Activated CD8-positive, alpha-beta memory T cell treated with anti-CD3 and anti-CD28 coated beads, Interleukin-2, amount 50 U/mL, for 24 hours (primary cell): ENCODE results near the gene ZBTB1.
"Not testable (repeated sequence)": the region's sequence is repeated elsewhere in the genome, so short reads cannot be mapped to it uniquely, and the experiment has no call there.

ENCODE experiments used
- DNase-seq: peaks from one replicate; pipeline ENCODE4 v3.0.0-alpha.2; 2020; ENCODE audit errors: extremely low read depth

Gene ZBTB1

DNA sequence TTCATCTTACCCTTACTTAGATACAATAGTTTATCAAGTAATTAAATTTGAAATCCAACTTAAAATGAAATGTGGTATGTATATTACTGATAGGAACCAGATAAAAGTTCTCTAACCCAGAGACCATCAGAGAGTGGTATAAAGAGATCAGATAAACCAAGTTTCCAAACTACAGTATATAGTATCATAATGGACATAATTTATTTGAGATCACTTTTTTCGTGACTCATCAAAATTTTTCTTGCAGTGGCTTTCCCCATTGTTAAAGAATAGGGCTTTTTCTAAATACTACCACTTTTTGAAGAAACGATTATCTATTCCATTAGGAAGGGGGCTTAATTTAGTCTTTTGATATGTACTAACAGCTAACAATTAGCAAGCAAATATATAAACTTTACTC is 20.8 kb downstream of the ZBTB1 start:
- DNase-seq: no peak

DNA sequence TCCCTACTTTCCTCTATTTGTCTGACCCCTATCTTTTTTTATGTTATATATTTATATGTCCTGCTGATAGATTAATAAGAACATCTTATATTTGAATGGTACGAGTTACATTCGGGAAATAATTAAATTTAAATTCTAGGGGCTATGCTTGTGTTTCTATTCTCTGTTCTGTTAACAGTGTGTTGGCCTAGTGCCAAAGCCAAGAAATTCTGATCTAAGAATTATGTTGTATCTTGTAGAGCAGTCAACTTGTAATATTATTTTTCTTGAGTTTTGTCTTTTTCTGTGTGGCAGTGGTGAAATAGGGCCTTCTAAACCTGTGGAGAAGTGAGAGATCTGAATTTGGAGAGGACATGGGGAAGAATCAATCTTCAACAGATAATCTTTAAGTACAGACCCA is 27.0 kb downstream of the ZBTB1 start:
- no peak for DNase-seq

DNA sequence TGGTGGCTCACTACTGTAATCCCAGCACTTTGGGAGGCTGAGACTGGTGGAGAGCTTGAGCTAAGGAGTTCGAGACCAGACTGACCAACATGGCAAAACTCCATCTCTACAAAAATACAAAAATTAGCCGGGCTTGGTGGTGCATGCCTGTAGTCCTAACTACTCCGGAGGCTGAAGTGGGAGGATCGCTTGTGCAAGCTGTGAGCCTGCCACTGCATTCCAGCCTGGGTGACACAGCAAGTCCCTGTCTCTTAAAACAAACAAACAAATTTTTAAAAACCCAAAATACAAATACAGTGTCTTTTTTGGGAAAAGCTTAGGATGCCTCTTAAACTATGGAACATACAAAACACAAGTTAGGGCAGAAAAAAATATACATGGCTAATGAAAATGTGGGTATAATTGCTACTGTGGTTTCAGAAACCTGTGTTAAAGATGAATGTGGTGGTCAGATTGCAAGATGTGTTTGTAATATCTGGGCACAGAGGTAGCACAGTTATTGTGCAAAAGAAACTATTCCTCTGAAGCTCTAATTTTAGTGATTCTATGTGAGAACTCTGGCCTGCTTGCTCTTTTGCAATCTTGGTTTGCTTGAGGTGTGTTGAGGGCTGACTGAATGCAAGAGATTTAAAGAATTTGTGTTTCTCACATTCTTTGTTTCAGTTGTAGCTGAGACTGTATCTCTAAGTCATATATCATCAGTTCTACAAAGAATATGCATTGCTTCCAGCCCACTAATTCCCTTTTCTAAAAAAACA is 32.1 kb downstream of the ZBTB1 start:
- no peak for DNase-seq

DNA sequence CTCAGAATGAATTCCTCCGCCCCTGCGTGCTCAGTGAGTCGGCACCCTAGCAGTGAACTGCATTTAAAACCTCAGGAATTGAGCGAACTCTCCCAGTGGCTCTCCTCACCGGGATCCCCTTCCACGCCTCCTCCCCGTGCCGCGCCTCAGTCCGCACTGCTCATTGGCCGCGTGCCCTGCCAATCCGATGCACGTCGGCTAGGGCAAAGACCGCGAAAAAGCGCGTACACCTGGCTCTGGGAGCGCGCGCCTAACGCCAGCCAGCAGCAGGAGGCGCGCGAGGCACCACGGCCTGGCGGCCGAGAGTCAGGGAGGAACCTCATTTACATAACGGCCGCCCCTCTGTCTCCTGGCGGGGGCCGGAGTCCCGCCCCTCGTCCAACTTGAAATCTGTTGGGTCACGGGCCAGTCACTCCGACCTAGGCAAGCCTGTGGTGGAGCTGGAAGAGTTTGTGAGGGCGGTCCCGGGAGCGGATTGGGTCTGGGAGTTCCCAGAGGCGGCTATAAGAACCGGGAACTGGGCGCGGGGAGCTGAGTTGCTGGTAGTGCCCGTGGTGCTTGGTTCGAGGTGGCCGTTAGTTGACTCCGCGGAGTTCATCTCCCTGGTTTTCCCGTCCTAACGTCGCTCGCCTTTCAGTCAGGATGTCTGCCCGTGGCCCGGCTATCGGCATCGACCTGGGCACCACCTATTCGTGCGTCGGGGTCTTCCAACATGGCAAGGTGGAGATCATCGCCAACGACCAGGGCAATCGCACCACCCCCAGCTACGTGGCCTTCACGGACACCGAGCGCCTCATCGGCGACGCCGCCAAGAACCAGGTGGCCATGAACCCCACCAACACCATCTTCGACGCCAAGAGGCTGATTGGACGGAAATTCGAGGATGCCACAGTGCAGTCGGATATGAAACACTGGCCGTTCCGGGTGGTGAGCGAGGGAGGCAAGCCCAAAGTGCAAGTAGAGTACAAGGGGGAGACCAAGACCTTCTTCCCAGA is 35.9 kb downstream of the ZBTB1 start, which contains the start of gene HSPA2:
Gene HSPA2 (plus strand): TSS at position 534 of the 995 bp plus-strand sequence. CDS start 109 bp downstream, at position 643.
- peak; percentile 90 for DNase-seq

DNA sequence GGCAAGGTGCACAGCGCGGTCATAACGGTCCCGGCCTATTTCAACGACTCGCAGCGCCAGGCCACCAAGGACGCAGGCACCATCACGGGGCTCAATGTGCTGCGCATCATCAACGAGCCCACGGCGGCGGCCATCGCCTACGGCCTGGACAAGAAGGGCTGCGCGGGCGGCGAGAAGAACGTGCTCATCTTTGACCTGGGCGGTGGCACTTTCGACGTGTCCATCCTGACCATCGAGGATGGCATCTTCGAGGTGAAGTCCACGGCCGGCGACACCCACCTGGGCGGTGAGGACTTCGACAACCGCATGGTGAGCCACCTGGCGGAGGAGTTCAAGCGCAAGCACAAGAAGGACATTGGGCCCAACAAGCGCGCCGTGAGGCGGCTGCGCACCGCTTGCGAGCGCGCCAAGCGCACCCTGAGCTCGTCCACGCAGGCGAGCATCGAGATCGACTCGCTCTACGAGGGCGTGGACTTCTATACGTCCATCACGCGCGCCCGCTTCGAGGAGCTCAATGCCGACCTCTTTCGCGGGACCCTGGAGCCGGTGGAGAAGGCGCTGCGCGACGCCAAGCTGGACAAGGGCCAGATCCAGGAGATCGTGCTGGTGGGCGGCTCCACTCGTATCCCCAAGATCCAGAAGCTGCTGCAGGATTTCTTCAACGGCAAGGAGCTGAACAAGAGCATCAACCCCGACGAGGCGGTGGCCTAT is 36.8 kb downstream of the ZBTB1 start:
- no peak for DNase-seq

DNA sequence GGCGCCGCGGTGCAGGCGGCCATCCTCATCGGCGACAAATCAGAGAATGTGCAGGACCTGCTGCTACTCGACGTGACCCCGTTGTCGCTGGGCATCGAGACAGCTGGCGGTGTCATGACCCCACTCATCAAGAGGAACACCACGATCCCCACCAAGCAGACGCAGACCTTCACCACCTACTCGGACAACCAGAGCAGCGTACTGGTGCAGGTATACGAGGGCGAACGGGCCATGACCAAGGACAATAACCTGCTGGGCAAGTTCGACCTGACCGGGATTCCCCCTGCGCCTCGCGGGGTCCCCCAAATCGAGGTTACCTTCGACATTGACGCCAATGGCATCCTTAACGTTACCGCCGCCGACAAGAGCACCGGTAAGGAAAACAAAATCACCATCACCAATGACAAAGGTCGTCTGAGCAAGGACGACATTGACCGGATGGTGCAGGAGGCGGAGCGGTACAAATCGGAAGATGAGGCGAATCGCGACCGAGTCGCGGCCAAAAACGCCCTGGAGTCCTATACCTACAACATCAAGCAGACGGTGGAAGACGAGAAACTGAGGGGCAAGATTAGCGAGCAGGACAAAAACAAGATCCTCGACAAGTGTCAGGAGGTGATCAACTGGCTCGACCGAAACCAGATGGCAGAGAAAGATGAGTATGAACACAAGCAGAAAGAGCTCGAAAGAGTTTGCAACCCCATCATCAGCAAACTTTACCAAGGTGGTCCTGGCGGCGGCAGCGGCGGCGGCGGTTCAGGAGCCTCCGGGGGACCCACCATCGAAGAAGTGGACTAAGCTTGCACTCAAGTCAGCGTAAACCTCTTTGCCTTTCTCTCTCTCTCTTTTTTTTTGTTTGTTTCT is 37.6 kb downstream of the ZBTB1 start:
- DNase-seq: no peak

DNA sequence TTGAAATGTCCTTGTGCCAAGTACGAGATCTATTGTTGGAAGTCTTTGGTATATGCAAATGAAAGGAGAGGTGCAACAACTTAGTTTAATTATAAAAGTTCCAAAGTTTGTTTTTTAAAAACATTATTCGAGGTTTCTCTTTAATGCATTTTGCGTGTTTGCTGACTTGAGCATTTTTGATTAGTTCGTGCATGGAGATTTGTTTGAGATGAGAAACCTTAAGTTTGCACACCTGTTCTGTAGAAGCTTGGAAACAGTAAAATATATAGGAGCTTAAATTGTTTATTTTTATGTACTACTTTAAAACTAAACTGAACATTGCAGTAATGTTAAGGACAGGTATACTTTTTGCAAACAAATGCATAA is 38.2 kb downstream of the ZBTB1 start:
- DNase-seq: no peak

DNA sequence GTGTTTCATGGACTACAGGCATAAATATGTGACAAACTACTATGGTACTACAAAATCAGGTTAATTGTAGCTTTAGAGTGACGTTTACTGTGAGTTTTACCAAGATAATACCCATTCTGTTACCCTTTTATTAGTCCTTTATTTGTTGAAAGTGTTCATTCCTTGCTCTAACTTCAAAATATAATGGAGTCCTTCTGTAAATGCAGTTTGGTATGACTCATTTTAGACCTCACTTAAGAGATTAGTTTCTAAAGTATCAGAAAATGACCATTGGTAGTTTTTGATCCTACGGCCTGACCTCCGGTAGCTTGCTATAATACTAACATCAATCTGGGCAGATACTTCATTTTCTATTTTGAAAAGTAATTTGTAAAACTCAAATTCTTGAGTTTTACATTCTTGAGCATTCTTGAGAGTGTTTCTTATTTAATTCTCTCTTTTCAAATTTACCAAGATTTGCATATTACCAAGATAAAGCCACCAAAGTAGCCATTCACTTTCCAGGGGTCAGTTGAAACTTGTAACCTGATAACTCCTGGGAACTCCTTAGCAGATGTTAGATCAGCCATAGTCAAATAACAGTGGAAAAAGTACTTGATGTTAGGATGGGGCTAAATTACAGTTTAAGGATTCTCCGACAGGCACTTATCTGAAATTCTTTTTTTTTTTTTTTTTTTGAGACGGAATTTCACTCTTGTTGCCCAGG is 40.2 kb downstream of the ZBTB1 start:
- DNase-seq: no peak

DNA sequence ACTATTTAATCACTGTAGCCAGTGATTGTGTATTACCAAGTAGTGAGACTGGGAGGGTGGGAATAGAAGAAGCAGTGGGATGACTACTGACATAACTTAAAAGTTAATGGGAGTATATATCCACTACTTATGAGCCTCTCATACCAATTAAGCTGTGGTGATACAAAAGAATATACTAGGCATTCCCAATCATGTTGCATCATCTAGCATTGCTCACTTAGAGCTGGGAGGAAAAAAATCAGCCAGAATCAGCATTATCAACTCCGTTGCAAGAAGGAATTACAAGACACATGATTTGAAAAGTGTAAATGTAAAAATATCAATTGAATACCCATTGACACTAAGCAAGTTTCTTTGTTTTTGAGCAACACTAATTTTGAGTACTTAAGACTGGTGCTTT is 44.4 kb downstream of the ZBTB1 start:
- no peak for DNase-seq

DNA sequence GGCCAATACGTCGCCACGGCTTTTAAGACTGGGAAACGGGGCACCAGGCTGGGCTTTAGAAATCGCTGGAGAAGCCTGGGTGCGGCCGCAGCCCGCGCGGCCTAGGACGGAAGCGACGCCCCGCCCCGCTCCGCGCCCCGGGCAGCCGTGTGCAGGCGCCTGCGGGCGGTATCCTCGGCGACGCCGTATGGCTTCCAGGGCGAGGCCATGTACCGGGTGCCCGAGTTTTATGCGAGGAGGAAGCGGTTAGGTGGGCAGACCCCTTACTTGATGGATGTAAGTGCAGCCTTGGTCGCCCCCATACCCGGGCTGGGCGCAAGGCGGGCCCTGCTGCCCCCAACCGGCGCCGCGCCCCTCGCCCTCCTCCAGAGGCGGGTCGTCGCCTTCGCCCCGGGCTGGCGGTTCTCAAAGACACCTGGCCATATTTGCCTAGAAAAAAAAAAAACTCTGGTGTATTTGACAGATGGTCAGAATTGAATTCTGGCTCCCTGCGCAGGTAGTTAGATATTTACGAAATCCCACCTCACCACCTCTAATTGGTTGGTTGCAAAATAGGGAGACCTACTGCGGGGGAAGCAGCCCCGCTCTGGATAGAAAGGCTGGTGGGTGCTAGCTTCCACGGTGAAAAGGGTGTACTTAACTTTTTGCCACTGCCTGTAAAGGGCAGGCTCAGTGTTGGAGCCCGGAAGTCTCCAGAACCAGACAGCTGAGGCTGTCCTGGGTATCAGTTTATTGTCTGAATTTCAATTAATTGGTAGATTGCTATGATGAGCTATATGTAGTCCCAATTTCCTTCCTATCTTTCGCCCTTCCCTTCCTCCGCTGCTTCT is 45.4 kb downstream of the ZBTB1 start, which contains the start of gene PPP1R36:
Gene PPP1R36 (plus strand): TSS at position 171 of the 830 bp plus-strand sequence. CDS start 37 bp downstream, at position 208.
- DNase-seq: no peak

DNA sequence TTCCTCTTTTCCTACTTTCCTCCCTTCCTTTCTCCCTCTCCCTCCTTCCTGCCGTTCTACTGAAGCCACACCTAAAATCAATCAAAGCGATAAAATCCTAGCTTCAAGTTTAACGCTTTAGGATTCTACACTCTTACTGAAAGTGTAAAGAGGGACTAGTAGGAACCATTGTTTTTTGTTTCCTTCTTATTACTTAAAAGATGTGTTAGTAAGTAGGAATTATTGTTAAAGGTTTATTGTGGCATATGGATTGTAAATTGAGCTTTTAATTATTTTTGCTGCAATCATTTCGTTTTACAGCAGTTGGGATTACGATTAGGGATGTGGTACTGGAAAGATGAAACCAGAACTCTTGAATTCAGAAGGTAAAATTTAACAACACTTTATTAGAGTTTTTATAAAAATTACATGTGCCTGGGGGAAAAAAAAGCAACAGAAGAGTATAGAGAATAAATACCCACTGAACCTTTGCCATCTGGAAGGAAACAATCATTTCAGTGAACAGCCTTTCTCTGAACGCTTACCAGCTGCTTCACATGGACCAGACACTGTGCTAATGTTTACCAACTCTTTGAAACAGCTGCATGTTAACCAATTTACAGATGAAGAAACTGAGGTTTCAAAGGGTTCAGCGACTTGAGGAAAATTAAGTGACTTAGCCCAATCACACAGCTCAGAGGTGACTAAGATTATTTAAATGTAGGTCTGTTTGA is 46.2 kb downstream of the ZBTB1 start:
- no peak for DNase-seq

DNA sequence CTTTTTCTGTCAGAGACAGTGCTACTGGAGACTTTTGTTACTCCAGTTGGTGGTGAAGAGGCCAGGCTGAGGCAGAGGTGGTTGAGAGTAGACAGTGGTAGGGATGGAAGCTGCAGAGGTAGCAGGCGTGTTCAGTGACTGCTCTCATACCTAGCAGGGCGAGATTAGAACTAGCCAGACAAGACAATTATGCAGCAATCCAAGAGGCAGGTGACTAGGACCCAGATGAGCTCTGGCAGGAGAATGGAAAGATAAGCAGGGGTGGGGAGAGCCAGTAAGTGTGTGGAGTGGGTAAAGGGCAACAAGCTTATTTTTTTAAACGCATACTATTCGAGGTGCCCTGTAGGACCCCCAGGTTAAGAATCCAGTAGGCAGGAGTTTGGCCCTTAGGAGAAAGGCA is 50.0 kb downstream of the ZBTB1 start:
- DNase-seq: no peak

DNA sequence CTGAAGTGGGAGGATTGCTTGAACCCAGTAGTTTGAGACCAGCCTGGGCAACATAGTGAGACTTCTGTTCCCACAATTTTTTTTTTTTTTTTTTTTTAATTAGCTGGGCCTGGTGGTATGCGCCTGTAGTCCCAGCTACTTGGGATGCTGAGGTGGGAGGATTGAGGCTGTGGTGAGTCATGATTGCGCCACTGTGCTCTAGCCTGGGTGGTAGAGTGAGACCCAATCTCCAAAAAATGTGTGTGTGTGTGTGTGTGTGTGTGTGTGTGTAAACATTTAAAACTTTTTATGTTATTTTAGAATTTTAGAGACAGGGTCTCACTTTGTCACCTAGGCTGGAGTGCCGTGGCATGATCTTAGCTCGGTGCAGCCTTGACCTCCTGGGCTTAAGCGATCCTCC is 52.0 kb downstream of the ZBTB1 start:
- no peak for DNase-seq

DNA sequence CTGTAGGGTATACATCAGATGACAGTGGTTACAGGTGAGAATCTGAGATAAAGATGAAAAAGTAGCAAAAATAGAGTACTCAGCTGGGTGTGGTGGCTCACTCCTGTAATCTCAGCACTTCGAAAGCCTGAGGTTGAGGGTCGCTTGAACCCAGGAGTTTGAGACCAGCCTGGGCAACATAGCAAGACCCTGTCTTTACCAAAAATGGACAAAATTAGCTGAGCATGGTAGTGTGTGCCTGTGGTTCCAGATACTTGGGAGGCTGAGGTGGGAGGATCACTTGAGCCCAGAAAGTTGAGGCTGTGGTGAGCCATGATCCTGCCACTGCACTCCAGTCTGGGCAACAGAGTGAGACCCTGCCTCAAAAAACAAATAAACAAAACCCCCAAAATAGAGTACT is 53.6 kb downstream of the ZBTB1 start:
- DNase-seq: not testable (repeated sequence)

DNA sequence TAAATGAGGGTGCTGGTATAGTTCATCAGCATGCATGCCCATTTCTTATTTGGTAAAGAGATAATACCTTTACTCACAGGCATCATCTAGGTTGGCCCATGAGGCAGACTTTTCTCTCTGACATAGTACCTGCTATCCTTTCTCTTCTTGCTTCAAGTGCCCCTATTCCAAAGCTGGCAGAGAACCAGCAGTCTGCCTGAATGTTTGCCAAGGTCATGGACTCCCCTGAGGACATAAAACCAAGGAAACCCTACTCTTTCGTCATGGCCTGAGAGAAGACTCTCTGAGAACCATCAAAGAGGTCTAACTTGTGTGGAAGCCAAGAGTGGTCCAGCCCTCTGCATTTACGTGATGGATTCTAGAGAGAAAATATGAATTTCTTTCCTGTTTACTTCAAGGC is 57.1 kb downstream of the ZBTB1 start:
- DNase-seq: no peak

DNA sequence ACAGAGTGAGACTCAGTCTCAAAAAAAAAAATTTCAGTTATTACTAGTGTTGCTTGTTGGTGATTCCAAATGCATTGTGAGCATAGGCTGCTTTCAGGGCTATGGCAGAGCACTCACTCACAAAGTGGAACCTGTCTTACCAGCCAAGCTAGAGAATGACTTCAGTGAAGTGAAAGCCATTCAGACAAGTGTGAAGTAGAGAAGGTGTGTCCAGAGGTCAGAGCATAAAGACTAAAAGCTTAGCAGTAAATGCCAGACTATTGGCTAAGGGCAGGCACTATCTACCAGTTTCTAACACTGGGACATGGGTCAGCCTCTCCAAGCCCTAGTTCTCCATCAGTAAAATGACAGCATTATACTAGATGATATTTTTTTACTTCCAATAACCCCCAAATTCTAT is 57.9 kb downstream of the ZBTB1 start:
- DNase-seq: no peak

DNA sequence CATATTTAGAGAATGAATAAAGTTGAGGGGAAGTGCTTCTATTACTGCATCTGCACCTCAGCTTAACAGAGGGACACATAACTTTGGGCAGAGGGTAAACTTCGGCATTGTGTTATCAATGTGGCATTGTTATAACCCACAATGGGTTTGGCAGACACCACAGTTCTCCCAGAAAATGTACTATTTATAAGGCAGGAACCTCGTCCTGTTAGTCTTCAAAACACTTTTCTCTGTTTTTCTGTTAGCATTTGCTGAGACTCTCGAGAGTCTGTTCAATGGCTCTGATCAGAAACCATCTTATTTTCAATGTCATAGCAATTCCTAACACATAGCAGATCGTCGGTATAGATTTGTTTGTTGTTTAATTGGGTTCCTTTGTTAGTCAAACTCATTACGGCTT is 59.1 kb downstream of the ZBTB1 start:
- DNase-seq: no peak

DNA sequence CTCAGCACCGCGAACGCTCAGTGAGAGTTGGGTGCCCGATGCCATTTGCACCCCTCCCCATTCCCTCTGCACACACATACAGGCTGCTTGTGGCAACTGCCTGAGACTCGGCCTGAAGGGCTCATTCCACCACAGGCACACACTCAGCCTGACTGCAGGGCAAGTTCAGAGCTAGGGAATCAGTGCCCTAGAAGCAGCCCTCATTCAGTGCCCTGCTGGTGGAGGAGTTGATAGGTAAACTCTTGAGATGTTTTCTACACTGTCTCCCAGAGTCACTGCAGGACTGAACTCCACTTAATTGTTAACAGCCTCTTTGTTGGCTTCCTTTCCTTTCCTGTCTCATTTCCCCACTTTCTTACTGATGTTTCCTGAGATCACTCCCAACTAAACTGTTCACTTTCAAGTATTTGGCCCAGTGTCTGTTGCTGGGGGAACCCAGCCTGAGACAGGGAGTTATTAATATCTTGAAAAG is 62.1 kb downstream of the ZBTB1 start:
- no peak for DNase-seq

DNA sequence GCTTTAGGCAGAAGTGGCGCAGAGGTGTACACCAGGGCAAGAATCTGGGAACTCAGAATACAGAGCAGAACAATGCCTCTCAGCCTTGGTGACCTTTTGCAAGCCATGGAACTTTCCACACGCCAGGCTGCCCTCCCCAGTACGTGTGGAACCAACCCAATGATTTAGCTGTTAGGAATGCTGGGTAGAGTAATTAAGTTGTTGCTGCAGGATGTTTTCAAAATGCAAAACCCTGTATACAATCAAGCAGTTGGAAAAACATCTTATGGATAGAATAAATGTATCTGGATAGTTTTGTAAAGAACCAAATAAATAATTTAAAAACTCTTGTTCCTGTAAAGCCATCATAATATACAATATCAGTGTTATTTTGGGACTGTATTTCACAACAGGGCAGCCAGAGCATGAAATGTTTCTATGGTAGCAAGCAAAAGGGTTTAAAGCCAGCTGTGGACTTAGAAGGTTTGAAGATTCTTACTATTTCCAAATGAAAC is 64.6 kb downstream of the ZBTB1 start:
- DNase-seq: no peak
